Epidermal melanocyte (primary cell): Measurements from ENCODE around the gene BTNL3.
"Not testable (repeated sequence)": the region's sequence is repeated elsewhere in the genome, so short reads cannot be mapped to it uniquely, and the experiment has no call there.

Experiments
- DNase-seq: peaks from one replicate; pipeline ENCODE4 v3.0.0; 2011; ENCODE audit warnings: low spot score; ENCODE audit not compliant: insufficient read length

BTNL3 gene

DNA sequence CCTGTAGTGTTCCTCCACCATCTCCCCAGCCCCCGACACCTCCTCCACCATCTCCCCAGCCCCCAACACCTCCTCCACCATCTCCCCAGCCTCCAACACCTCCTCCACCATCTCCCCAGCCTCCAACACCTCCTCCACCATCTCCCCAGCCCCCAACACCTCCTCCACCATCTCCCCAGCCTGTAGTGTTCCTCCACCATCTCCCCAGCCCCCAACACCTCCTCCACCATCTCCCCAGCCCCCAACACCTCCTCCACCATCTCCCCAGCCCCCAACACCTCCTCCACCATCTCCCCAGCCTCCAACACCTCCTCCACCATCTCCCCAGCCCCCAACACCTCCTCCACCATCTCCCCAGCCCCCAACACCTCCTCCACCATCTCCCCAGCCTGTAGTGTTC, 57.2 kb downstream of the BTNL3 start:
- DNase-seq = not testable (repeated sequence)

DNA sequence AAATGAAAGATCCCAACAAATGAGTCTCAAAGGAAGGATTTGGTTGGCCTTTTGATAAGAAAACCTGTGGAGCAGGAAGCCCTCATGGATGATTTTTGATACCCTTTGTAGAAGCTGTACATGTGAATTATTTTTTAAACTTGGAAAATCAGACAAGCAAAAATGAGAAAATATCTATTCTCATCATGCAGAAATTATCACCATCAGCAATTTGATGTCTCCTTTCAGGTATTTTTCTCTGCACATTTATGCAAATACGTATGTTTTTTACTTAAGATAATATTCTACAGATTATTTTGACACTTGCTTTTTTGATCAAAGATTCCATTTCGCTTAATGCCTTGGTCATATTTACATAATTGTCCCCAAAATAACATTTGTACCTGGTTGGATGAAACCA, 58.6 kb downstream of the BTNL3 start:
- DNase-seq = no peak

DNA sequence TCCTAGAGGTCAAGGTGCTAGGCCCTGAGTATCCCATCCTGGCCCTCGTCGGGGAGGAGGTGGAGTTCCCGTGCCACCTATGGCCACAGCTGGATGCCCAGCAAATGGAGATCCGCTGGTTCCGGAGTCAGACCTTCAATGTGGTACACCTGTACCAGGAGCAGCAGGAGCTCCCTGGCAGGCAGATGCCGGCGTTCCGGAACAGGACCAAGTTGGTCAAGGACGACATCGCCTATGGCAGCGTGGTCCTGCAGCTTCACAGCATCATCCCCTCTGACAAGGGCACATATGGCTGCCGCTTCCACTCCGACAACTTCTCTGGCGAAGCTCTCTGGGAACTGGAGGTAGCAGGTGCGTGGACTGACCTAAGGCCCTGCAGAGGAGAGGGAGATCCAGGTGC, 59.3 kb downstream of the BTNL3 start:
- DNase-seq = no peak

DNA sequence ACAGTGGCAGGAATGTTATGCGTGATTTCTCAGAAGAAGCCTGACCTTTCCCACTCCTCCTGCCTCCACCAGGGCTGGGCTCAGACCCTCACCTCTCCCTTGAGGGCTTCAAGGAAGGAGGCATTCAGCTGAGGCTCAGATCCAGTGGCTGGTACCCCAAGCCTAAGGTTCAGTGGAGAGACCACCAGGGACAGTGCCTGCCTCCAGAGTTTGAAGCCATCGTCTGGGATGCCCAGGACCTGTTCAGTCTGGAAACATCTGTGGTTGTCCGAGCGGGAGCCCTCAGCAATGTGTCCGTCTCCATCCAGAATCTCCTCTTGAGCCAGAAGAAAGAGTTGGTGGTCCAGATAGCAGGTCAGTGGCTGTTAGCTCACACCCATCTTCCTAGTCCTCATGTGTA, 61.4 kb downstream of the BTNL3 start:
- no peak for DNase-seq

DNA sequence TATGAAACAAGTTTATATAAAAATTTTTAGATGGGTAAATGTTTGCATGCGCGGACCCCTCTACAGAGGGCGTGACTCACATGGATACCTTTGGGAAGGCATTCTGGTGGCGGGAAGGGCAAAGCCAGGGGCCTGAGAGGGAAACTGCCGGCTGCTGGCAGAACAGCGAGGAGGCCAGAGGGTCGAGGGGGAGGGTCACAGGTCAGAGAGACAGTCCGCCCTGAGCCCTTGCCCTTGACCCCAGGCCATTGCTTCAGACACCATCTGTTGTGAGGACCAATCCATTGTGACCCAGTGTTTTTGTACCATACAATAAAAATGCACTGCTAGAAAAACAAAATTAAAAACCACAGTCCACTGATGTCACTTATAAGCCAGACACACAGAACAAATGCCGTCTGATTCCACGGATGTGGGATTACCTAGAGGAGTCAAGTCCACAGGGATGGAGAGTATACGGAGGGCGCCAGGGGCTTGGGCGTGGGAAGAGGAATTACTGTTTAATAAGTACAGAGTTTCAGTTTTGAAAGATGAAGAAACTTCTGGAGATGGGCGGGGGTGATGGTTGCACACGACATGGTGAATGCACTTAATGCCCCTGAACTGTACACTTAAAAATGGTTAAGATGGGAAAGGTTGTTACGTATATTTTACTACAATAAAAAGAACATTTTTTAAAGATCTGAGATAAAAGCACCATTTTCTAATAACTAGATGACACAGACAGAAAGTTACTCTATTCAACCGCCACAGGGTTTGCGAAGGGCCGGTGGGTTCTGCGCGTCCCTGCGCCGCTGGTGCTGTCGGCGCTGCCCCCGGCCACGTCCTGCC, 63.4 kb downstream of the BTNL3 start:
- no peak for DNase-seq

DNA sequence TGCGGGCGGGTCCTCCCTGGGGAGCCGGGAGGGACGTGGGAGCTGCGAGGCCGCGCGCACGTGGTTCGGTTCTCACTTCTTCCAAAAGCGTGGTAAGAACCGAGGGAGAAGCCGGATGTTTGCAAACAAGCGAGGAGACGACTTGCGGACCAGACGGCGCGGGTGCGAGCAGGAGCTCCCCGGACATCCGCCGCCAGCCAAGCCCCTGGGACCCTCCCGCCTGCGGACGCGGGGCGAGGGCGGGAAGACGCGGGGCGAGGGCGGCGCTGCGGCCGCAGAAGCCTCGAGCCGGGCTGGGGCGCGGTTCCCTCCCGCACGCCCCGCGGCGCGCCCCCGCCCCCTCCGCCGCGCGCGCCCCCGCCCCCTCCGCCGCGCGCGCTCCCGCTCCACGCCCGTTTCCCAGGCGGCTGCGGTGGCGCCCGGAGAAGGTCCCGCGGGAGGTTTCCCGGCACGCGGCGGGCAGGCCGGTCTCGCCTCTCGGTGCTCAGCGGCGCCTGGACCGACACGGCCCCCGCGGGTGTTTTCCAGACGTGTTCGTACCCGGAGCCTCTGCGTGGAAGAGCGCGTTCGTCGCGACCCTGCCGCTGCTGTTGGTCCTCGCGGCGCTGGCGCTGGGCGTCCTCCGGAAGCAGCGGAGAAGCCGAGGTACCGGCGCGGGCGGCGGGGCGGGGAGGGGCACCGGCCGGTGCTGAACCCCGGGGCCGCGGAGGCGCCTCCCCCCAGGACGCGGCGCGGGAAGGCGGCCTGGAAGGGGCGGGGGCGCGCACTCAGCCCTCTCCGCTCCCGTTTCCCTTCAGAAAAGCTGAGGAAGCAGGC, 64.2 kb downstream of the BTNL3 start:
- DNase-seq = no peak

DNA sequence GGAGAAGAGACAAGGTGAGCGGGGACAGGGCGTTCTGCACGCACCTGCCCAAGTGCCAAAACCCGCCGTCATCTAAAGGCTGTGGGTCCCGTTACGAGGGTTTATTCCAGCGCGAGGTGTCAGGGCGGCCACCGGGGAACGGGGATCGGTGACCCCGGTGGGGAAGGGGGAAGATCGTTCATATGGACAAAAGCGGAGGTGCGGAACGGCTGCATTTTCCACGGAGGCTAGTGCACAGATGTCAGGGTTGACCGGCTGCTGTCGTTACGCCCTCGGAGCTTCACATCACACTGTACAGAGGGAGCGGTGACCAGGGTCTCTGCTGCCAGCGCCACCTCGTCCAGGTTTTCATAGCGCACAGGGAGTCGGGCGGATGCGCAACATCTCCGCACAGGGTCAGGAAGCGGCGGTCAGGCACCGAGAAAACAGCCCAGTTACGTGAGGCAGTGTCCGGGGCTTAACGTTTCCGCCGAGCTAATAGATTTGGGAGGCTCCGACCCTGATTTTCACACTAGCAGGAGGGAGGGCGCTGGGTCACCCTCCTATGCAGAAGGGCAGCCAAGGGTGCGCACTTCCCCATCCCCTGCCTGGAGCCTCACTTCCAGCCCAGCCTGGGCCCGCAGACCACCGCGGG, 65.0 kb downstream of the BTNL3 start:
- no peak for DNase-seq

DNA sequence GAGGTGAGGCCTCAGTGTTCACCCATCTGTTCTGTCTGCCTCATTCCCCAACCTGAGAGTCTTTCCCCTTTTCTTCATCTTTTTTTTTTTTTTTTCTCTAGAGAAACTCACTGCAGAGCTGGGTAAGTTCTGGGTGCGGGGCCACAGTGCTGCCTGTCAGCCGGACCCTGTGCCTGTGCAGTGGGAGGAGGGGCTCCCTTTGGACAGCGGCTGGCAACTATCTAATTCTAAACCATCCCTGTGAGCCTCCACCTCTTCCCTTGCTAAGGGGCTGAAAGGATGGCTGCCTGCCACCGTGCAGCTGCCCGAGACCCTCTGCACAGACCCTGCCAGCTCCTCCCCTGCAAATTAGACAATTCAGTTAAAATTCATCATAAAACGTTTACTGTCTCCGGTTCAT, 65.5 kb downstream of the BTNL3 start:
- no peak for DNase-seq

DNA sequence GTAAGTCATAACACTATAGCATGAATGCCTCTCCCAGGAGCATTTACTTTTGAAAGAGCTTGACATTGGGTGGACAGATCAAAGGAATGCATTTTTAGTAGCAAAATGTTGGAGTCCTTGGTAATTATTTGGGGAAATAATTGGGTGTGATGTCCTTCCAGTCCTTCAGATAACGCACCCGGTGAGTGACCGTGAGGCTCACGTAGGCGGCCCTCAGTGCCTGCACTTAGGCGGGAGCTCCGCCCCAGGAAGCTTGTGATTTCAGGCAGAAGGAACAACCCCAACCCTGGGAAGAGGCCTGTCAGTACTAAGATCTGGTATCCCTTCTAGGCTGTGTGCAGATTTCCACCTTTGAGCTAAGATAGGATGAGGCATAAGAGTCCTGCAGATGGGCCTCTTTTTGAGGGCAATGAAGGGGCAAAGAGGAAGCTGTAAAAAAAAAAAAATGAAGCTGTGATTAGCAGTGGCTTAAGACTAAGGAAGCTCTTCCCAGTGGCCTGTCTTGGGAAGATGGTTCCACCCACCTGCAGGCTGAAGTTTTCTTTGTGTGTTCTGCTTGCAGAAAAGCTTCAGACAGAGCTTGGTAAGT, 66.3 kb downstream of the BTNL3 start:
- no peak for DNase-seq
